ENCODE data around the gene FKBP5.
"Not testable (repeated sequence)": the region's sequence is repeated elsewhere in the genome, so short reads cannot be mapped to it uniquely, and the experiment has no call there.

The FKBP5 gene

GRCh38 chr6:35688605-35689322 lies at the start of gene FKBP5:
FKBP5 (minus strand) TSS chr6:35688915; CDS start chr6:35642824, 46,091 bp downstream.
- no peaks in the 10 kb centered on the region for H3K27me3 Mint-ChIP-seq (ENCODE audit: low read depth)
- no peaks in the 10 kb centered on the region for H3K36me3 Mint-ChIP-seq (ENCODE audit: low read depth)
- peak within 1 kb of the TSS; percentile 91 for H3K27ac Mint-ChIP-seq
- peak within 1 kb of the TSS; percentile 93 for H3K4me3 Mint-ChIP-seq
- H3K4me1 Mint-ChIP-seq (ENCODE audit: low read depth) = peaks cover 11% of the 10 kb centered on the region
- no peaks in the 10 kb centered on the region for H3K9me3 Mint-ChIP-seq

DNA sequence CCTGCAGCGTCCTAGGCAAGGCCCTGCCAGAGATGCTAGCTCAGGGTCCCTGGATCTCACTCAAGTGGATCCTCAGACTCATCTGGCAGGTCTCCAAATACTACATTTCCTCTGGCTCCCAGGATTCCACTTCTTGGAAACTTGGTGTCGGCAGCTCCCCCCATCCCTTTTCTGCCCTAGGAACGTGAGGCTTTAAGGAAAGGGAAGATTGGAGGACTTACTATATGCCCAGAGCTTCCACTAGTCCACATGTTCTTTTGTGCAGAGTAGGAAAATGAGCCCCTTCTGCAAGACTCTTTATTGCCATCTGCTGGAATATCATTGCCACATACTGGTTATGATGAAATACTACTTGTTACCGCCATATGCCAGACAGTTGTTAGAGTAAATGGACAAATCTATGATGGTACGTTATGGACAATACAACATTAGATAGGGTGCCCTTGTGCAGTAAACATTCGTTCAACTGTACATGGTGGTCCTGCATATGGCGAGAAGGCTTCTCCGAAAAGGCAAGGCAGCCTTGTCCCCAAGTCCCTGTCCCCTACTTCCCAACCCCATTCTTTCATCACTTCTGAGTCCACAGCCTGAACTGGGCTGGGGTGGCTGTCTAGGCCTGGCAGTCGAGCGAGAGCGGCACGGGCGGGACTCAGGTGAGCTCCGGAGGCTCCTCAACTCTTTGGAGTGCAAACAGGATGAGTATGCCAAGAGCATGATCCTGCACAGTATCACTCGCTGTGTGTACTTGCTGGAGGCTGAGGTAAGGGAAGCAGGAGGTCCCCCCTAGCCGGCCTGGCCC lies 48.9 kb upstream of the FKBP5 start:
- Mint-ChIP-seq H3K27me3 (ENCODE audit: low read depth) (no peaks in the 10 kb centered on the region), H3K4me3 (no peak overlapping the region), H3K4me1 (ENCODE audit: low read depth) (peaks cover 23% of the 10 kb centered on the region), H3K27ac (peak overlapping the region; percentile 71), H3K36me3 (ENCODE audit: low read depth) (no peaks in the 10 kb centered on the region), H3K9me3 (no peaks in the 10 kb centered on the region)

DNA sequence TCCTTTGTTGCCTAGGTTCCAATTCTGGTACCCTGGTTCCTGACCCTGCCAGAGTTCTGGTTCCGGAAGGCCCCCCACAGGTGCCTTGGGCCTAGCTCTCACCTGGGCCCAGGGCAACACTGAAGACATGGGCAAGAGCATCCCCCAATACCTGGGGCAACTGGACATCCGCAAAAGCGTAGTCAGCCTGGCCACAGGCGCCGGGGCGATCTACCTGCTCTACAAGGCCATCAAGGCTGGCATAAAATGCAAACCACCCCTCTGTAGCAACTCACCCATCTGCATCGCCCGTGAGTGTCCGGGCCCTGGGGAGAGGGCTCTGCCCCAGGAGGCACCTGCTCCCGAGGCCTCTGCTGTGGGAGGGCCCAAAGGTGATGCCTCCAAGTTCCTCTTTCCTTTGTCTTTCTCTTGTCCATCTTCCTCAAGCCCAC lies 48.3 kb upstream of the FKBP5 start, which contains the start of gene ARMC12:
Gene ARMC12, plus strand, starts transcription at position 51 of the 431 bp plus-strand sequence. Its CDS starts 77 bp downstream, at position 128.
- Mint-ChIP-seq H3K4me1 (ENCODE audit: low read depth) (peaks cover 28% of the 10 kb centered on the region), H3K4me3 (no peak within 1 kb of the TSS), H3K27me3 (ENCODE audit: low read depth) (no peaks in the 10 kb centered on the region), H3K36me3 (ENCODE audit: low read depth) (no peaks in the 10 kb centered on the region), H3K27ac (peak within 1 kb of the TSS; percentile 71), H3K9me3 (no peaks in the 10 kb centered on the region)

DNA sequence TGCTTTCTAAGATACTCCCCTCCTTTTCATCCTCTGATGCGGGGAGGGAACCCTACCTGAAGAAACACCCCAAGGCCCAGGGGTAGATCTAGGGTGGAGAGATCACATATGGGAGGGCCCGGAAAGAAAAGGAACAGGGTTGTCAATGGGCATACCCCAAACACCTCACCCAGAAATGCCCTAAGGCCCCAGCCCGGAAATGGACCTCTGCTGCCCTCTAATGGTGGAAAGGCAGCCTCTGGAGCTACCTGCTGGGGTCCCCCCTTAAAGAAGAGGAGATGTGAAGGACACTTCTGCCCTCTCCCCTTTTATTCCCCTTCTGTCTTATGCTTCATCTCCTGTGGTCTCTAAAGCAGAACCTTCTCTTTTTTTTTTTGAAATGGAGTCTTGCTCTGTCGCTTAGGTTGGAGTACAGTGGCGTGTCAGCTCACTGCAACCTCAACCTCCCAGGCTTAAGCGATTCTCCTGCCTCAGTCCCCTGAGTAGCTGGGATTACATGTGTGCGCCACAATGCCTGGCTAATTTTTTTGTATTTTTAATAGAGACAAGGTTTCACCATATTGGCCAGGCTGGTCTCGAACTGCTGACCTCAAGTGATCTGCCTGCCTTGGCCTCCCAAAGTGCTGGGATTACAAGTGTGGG lies 47.7 kb upstream of the FKBP5 start:
- Mint-ChIP-seq H3K36me3 (ENCODE audit: low read depth) (no peaks in the 10 kb centered on the region), H3K27me3 (ENCODE audit: low read depth) (no peaks in the 10 kb centered on the region), H3K4me3 (no peak overlapping the region), H3K4me1 (ENCODE audit: low read depth) (peaks cover 30% of the 10 kb centered on the region), H3K27ac (no peak overlapping the region), H3K9me3 (no peaks in the 10 kb centered on the region)

DNA sequence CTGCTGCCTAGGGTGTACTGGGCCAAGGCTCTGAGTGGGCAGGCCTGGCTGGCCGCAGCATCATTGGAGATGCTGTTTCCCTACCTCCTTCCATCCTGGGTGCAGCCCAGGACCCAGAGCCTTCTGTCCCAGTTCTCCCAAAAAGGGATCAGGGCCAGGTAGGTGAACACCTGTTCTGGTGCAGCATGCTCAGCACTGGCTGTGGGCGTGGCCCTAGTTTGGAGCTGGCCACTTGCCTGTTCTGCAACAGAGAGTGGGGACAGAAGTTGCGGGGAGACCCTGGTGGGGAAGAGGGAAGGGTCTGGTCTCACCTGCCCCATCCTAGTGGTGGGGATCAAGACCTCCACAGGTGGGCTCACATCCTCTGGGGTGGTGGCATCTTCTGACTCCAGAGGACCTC lies 46.7 kb upstream of the FKBP5 start:
- no peaks in the 10 kb centered on the region for H3K9me3 Mint-ChIP-seq
- no peaks in the 10 kb centered on the region for H3K36me3 Mint-ChIP-seq (ENCODE audit: low read depth)
- H3K4me1 Mint-ChIP-seq (ENCODE audit: low read depth) = peaks cover 30% of the 10 kb centered on the region
- no peak overlapping the region for H3K27ac Mint-ChIP-seq
- H3K27me3 Mint-ChIP-seq (ENCODE audit: low read depth) = no peaks in the 10 kb centered on the region
- H3K4me3 Mint-ChIP-seq = no peak overlapping the region

DNA sequence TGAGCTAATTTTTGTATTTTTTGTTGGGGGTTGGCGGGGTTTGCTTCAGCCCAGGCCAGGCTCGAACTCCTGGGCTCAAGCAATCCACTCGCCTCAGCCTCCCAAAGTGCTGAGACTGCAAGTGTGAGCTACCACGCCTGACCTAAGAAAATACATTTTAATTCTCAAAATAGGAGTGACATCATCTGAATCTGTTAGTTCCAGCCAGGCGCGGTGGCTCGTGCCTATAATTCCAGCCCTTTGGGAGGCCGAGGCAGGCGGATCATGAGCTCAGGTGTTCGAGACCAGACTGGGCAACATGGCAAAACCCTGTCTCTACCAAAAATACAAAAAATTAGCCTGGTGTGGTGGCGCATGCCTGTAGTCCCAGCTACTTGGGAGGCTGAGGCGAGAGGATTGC lies 45.6 kb upstream of the FKBP5 start:
- H3K4me1 Mint-ChIP-seq (ENCODE audit: low read depth) = peaks cover 41% of the 10 kb centered on the region
- H3K9me3 Mint-ChIP-seq; H3K36me3 Mint-ChIP-seq (ENCODE audit: low read depth); H3K4me3 Mint-ChIP-seq; H3K27ac Mint-ChIP-seq; H3K27me3 Mint-ChIP-seq (ENCODE audit: low read depth): not testable (repeated sequence)

DNA sequence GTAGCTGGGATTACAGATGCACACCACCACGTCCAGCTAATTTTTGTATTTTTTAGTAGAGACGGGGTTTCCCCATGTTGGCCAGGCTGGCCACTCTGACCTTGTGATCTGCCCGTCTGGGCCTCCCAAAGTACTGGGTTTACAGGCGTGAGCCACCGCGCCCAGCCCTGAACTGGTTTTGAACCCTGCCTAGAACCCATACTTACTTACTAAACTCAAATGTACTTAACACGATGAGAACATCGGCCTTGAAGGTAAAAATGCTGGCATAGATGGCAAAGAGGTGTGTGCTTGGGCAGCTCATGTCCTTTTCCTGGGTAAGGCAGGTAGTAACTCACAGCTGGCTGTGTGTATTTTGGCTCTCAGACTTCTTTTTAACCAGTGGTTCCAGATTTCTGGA lies 44.9 kb upstream of the FKBP5 start:
- H3K36me3 Mint-ChIP-seq (ENCODE audit: low read depth) = no peaks in the 10 kb centered on the region
- no peak overlapping the region for H3K27ac Mint-ChIP-seq
- H3K27me3 Mint-ChIP-seq (ENCODE audit: low read depth) = no peaks in the 10 kb centered on the region
- H3K4me3 Mint-ChIP-seq = no peak overlapping the region
- peaks cover 45% of the 10 kb centered on the region for H3K4me1 Mint-ChIP-seq (ENCODE audit: low read depth)
- H3K9me3 Mint-ChIP-seq = no peaks in the 10 kb centered on the region

GRCh38 chr6:35731736-35732532 lies 43.2 kb upstream of the FKBP5 start:
- H3K4me1 Mint-ChIP-seq (ENCODE audit: low read depth) = peaks cover 50% of the 10 kb centered on the region
- no peaks in the 10 kb centered on the region for H3K36me3 Mint-ChIP-seq (ENCODE audit: low read depth)
- H3K4me3 Mint-ChIP-seq = peak overlapping the region; percentile 86
- no peaks in the 10 kb centered on the region for H3K27me3 Mint-ChIP-seq (ENCODE audit: low read depth)
- no peaks in the 10 kb centered on the region for H3K9me3 Mint-ChIP-seq
- H3K27ac Mint-ChIP-seq = peak overlapping the region; percentile 88

DNA sequence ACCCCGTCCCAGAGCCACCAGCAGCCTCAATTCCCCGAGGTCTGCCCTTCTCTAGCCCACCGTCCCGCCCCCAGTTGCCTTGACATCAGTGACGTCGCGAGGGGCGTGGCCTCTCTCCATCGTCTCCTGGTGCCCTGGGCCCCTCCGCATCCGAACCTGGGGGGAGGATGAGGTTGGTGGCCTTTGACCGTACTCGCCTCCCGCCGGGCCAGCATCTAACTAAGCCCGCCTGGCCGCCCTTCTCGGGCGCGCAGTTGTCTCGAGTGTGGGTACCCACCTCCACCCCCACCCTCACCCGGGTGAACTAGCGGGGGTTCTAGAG lies 42.7 kb upstream of the FKBP5 start:
- H3K36me3 Mint-ChIP-seq (ENCODE audit: low read depth) = no peaks in the 10 kb centered on the region
- no peaks in the 10 kb centered on the region for H3K9me3 Mint-ChIP-seq
- H3K4me1 Mint-ChIP-seq (ENCODE audit: low read depth) = peaks cover 55% of the 10 kb centered on the region
- no peaks in the 10 kb centered on the region for H3K27me3 Mint-ChIP-seq (ENCODE audit: low read depth)
- H3K27ac Mint-ChIP-seq = peak overlapping the region; percentile 88
- H3K4me3 Mint-ChIP-seq = peak overlapping the region; percentile 86

DNA sequence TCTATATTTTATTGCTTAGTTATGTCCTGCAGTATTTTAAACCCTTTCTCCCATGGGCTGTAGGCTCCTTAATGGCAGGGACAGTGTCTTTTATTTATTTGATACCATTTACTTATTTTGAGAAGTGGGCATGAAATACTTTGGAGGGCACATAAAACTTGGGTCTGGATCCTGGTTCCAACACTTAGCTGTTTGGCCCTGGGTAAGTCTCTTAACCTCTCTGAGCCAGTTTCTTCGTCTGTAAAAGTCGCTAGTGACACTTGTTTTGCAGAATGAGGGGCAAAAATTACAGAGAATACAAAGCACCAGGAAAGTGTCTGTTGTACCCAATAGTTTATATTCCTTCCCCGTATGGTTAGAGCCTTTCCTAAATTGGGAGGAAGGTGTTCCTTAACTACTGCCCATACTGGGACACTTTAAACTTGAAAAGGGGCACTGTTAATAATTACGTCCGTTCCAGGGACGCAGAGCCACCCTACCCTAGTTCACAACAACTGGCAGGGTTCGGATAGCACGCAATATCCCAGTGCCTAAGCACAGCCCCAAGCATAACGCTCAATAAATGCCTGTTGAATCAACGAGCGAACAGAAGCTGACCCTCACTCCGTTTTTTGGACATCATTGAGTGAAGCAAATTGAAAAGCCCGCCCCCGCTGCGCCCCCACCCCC lies 42.2 kb upstream of the FKBP5 start:
- Mint-ChIP-seq H3K36me3 (ENCODE audit: low read depth) (no peaks in the 10 kb centered on the region), H3K4me1 (ENCODE audit: low read depth) (peaks cover 57% of the 10 kb centered on the region)

DNA sequence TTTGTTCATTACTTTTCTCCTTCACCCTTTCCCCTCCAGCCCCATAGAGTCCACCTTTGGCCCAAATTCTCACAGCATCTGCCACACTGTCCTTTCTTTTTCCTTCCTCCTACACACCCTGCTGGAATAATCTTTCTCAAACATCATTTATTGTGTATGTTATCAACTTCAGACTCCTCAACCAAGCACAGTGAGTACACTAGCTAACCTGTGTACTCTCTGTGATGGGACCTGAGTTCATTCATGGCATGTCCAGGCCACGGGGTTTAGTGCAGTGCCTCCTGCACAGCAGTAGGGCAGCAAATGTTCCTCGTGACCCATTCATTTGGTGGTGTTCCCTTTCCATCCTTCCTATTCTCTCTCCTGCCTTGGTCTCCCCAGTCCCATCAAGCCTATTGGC lies 41.0 kb upstream of the FKBP5 start:
- H3K9me3 Mint-ChIP-seq = no peaks in the 10 kb centered on the region
- H3K4me1 Mint-ChIP-seq (ENCODE audit: low read depth) = peaks cover 61% of the 10 kb centered on the region
- H3K36me3 Mint-ChIP-seq (ENCODE audit: low read depth) = no peaks in the 10 kb centered on the region
- no peaks in the 10 kb centered on the region for H3K27me3 Mint-ChIP-seq (ENCODE audit: low read depth)
- H3K4me3 Mint-ChIP-seq = peak overlapping the region; percentile 15
- peak overlapping the region; percentile 49 for H3K27ac Mint-ChIP-seq

More for the DNA sequence above, 42.2 kb upstream of the FKBP5 start:
- H3K9me3 Mint-ChIP-seq = no peaks in the 10 kb centered on the region
- peak overlapping the region; percentile 88 for H3K27ac Mint-ChIP-seq
- peak overlapping the region; percentile 86 for H3K4me3 Mint-ChIP-seq
- no peaks in the 10 kb centered on the region for H3K27me3 Mint-ChIP-seq (ENCODE audit: low read depth)

- H3K4me3 Mint-ChIP-seq = peak overlapping the region; percentile 79
- peaks cover 64% of the 10 kb centered on the region for H3K4me1 Mint-ChIP-seq (ENCODE audit: low read depth)
These were observed 40.3 kb upstream of the FKBP5 start for GRCh38 chr6:35728683-35729678.

More at GRCh38 chr6:35728683-35729678, 40.3 kb upstream of the FKBP5 start:
- H3K36me3 Mint-ChIP-seq (ENCODE audit: low read depth) = no peaks in the 10 kb centered on the region
- H3K27me3 Mint-ChIP-seq (ENCODE audit: low read depth) = no peaks in the 10 kb centered on the region
- H3K27ac Mint-ChIP-seq = peak overlapping the region; percentile 97
- no peaks in the 10 kb centered on the region for H3K9me3 Mint-ChIP-seq
